G401.6 (cell line): ENCODE measurements around the gene PEAR1.

Experiments used
- FAIRE-seq: peaks from 2 replicates; lab custom pipeline; 2012; peaks lifted over from hg19 to GRCh38; lab: Jason Lieb, UNC

The PEAR1 gene

DNA sequence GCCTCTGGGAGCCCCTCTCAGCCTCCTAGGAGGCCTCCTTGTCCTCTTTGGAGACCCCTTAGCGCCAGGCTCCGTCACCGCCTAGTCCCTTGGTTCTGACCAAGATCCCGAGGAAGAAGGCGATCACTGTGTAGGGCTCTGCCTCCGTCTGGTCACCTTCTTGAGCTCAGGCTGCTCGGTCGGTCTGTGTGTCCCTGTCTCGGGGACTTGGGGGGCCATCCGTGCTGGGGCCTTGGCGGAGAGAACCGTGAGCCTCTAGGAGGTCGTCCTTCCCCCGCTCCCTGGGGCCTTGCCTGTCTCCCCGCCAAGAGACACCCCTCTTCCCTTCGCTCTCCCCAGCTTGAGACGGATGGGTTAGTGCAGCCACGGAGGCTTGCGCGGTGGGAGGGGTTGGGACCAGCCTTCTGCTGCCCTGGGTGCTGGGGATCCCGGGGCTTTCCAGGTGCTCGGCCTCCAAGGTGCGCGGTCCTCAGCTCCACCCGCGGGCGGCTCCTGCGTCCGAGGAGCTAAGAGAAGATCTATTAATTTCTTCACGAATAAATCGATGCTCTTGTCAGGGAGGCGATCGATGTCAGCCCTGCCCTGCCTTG is 33.9 kb upstream of the PEAR1 start:
- FAIRE-seq, result no peak

DNA sequence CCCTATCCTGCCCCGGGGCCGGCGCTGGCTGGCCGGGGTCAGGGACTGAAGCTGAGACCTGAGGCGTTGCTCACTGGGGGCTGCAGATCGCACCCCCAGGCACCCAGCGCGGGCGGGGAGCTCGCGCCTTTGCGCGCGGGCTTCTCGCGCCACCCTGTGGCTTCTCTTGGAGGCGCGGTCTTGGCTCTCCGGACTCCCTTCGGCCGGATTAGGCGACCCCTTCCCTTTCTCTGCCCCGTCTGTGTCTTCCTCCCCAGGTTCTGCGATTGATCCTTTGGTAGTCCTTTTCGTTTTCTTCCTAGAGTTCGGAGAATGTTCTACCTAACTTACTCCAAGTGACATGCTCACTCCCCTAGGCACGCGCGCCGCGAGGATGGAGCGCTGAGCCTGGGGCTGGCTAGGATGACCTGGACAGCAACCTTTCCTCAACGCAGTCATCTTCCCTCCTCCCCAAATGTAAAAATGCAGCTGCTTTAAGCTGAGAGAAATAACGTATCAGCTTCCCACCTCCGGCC is 33.3 kb upstream of the PEAR1 start:
- FAIRE-seq, result no peak

DNA sequence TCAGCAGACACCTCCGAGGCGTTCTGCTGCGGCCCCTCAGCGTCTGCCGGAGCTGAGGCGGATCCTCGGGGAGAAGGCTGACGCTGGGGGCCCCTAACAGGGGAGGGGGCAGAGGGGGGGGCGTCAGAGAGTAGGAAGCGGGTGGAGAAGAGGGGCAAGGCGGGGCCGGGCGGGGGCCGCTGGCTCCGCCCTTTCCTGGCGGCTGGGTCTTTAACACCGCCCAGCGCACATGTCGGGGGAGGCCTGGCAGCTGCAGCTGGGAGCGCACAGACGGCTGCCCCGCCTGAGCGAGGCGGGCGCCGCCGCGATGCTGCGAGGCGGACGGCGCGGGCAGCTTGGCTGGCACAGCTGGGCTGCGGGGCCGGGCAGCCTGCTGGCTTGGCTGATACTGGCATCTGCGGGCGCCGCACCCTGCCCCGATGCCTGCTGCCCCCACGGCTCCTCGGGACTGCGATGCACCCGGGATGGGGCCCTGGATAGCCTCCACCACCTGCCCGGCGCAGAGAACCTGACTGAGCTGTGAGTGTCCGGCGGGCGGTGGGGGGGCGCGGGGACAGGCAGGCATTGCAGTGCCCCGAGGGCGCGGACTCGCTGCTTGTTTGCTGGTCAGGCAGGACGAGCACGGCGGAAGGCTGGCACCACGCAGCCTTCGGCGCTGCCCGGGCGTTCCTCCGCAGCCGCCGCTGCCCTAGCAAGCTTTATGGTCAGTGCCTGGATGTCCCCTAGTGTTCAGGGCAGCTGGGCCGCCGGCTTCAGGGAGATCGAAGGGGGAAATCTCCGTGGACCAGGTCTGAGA is 32.7 kb upstream of the PEAR1 start, which contains the start of gene NTRK1:
Gene NTRK1 (plus strand): TSS at position 238 of the 796 bp plus-strand sequence. CDS start 70 bp downstream, at position 308.
- no peak for FAIRE-seq

DNA sequence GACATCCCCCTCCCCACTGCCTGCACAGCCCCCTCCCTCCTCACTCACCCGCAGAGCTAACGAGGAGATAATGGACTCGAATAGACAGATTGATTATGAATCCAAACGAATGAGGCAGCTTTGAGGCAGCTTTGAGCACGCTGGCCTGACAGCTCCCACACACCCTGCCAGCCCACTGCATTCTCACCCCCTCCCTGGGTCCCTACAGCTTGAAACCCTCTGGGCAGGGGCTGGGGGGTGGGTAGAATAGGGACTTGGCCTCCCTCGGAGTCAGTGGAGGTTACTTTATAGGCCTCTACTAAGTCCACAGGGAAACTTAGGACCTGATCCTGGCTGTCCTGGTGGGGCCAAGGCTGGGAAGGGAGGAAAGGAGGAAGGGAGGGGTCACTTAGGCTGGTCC is 30.9 kb upstream of the PEAR1 start:
- FAIRE-seq, result no peak

DNA sequence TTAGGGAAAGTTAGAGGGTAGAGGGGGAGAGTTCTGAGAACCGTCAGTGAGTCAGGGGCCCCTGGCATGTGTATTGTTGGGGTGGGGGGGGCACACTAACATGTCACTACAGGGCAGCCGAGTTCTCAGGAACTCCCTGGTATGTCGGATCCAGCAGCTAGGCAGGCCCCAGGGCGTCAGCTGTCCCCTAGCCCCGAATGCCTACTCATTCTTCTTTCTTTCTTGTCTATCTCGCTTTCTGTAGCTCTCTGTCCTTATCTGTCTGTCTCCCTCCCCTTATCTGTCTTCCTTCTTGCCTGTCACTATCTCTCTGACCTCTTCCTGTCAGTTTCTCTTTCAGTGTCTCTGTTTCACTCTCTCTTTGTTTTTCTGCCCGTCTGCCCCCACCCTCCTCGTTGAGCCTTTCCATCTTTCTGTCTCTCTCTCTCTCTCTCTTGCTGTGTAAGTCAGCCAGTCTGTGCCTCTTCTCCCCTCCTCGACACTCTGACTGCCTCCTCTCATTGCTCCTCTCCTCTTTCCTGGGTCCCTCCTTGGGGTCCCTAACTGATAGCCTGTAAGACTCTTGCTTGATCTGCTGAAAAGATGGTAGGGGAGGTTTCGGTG is 30.4 kb upstream of the PEAR1 start:
- no peak for FAIRE-seq

DNA sequence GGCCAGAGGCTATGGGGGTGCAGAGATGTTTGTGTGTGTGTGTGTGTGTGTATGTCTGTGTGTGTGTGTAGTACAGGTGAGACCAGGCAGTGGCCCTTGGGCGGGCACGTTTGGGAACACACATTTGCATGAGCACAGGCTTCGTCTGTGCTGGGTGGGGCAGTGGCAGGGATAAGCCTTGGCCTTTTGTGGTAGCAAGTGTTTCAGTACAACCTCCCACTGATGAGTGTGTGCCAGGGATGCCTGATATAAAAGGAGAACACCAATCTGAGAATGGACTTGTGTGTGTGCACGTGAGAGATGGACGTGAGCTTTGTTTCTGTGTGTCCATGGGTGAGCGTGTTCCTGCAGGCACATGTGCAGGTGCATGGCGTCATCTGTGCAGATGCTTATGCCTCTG is 29.9 kb upstream of the PEAR1 start:
- no peak for FAIRE-seq

DNA sequence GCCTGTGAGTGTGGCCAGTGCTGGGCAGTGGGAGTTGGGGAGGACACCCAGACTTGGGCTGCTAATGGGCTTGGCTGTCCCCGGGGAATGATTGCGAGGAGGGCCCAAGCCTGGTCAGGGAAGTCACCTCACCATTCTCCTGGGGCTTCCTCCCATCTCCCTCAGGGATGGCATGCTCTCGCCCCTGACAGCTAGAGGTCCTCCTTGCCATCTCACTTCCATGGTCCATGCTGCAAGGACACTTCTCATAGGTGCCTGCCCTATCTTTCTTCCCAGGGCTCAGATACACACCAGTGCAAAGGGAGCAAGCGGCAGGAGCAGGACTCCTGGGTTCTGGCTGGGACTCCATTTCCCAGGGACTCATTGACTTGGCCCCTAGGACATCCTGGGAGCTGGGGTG is 28.7 kb upstream of the PEAR1 start:
- FAIRE-seq, result no peak

DNA sequence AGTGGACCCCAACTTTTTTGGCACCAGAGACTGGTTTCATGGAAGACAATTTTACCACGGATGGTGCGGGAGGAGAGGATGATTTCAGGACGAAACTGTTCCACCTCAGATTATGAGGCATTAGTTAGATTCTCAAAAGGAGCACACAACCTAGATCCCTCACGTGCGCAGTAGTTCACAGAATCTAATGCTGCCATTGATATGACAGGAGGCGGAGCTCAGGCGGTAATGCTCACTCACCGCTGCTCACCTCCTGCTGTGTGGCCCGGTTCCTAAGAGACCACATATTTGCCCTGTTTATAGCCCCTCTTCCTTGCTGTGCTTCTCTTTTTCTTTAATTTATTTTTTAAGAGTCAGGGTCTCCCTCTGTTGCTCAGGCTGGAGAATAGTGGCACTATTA is 28.3 kb upstream of the PEAR1 start:
- FAIRE-seq, result no peak

DNA sequence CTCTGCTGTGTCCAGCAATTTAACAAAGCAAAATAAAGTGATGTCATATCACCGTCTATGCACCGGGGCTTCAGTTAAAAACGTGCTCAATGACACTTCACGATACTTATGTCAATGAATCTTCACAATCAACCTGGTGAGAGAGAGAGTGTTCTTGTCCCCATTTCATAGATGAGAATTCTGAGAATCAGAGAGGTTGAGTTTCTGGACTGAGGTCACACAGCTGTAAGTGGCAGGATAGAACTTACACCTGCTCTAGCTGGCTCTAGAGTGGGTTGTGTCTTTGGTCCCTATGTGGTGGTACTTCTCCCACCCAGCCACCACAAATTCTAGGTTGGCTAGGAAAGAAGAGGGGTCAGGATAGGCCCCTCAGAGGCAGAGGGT is 27.7 kb upstream of the PEAR1 start:
- FAIRE-seq, result no peak

DNA sequence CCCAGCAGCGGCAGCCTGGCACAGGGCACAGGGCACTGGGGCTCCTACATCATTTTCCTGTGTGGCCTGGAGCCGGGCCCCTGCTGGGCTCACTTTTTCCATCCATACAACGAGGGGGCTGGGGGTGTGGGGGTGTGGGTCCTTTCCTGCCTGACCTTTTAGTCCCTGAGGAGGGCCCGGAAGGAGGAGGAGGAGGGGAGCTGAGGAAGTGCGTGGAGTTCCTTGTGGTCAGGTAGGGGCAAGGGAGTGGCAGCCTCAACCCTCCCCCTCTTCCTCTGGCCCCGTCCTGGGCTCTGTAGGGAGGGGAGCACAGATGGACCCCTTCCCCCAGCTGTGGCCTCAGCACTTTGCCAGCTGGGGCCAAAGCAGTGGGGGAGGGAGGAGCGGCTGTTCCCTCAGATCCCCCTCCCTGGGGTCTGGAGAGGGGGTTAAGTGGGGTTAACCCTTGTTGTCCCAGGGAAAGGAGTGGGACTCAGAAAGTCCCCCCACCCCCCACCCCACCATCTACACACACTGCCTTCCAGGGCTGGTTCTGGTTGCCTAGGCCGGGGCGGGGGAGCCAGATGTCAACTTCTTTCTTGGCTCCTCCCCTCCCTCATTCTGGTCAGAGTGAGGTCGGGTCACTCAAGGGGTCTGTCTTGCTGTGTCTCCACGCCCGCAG is 27.1 kb upstream of the PEAR1 start:
- no peak for FAIRE-seq

DNA sequence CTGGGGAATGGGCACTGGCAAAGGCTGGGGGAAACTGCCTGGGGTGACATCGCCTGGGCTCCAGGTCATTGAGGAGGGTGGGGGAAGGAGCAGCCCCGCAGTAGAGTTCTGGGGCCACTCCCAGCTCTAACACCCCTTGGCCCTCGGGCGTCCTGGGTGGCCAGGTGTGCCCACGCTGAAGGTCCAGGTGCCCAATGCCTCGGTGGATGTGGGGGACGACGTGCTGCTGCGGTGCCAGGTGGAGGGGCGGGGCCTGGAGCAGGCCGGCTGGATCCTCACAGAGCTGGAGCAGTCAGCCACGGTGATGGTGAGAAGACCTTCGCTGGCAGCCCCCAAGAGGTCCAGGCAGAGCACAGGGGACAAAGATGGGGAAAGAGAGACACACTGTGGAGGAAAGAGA is 25.2 kb upstream of the PEAR1 start:
- FAIRE-seq, result no peak

DNA sequence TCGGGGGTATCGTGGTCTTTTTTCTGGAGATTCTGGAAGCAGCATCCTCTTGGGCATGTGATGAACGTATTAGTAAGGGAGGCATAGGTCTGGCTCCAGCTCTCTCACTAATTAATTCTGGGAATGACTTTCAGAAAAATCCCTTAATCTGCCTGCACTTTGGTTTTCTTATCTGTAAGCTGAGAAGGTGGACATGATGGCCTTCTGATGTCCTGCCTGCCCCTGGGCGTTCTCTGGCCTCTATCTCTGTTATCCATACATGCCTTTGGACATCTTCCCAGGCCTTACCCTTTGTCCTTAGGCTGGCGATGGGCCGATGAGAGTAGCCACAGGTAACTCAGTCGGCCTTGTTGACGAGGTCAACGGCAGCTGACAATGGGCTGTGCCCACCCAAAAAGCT is 24.1 kb upstream of the PEAR1 start:
- no peak for FAIRE-seq

DNA sequence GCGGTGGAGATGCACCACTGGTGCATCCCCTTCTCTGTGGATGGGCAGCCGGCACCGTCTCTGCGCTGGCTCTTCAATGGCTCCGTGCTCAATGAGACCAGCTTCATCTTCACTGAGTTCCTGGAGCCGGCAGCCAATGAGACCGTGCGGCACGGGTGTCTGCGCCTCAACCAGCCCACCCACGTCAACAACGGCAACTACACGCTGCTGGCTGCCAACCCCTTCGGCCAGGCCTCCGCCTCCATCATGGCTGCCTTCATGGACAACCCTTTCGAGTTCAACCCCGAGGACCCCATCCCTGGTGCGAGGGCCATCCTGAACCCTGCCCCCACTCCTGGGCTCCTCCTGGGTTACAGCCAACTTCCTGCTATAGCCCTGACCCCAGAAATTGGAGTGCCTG is 19.9 kb upstream of the PEAR1 start:
- no peak for FAIRE-seq

DNA sequence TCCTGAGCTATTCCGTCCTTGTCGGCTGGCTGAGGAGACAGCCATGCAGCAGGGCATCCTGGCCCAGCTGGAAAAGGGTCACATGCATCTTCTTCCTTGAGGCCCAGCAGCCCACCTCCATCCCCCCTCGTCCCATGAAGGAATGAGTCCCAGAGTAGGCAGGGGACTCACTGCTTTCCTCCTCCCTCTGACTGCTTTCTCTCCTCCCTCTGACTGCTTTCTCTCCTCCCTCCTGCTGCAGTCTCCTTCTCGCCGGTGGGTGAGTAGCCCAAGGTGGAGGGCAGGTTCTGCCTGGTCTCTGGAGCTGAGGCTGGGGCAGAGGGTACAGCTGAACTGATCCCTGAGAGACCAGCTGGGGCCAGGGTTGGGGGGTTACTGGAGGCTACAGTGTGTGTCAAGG is 19.4 kb upstream of the PEAR1 start:
- no peak for FAIRE-seq

DNA sequence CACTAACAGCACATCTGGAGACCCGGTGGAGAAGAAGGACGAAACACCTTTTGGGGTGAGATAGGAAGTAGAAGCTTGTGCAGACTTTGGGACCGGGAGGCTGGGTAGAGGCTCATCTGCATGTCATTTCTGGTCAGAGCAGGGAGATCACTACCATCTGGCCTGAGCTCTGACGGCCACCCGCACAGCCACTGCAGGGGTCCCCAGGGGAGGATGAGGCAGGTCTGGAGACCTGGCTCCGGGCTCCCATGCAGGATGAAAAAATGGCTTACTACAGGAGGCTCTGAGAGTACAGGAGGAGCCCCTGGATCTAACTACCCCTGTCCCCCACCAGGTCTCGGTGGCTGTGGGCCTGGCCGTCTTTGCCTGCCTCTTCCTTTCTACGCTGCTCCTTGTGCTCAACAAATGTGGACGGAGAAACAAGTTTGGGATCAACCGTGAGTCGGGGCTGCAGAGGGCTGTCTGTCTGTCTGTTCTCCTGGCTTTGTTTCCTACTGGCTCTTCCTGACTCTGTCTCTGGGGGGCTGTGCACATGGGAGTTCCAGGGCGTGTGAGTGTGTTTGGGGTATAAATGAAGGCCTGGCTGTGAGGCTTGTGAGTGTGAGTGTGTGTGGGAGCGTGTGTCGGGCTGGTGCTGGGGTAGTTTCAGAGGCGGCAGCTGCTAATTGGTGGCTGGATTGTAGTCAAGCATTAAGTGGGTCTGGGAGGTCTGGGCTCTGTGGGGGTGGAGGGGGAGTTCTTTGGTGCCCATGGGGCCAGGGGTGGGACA is 18.8 kb upstream of the PEAR1 start:
- FAIRE-seq, result no peak

DNA sequence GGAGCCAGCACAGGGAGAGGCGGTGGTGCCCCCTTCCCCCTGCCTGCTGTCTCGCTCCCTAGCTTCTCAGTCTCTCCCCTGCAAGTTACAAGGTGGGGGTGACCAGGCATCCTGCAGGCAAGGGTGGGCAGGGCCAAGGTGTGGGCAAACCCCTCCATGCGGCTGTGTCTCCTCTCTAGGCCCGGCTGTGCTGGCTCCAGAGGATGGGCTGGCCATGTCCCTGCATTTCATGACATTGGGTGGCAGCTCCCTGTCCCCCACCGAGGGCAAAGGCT is 18.2 kb upstream of the PEAR1 start:
- no peak for FAIRE-seq

DNA sequence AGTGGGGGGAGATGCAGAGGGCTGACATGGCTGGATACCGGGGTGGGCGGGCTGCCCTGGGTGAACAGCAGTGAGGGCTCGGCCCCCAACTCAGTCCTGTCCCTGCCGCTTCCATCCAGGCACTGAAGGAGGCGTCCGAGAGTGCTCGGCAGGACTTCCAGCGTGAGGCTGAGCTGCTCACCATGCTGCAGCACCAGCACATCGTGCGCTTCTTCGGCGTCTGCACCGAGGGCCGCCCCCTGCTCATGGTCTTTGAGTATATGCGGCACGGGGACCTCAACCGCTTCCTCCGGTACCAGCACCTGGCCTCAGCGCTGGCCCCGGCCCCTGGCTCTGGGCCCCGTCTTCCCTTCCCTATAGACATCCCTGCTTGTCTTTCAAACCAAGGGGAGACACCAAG is 17.2 kb upstream of the PEAR1 start:
- FAIRE-seq, result no peak

DNA sequence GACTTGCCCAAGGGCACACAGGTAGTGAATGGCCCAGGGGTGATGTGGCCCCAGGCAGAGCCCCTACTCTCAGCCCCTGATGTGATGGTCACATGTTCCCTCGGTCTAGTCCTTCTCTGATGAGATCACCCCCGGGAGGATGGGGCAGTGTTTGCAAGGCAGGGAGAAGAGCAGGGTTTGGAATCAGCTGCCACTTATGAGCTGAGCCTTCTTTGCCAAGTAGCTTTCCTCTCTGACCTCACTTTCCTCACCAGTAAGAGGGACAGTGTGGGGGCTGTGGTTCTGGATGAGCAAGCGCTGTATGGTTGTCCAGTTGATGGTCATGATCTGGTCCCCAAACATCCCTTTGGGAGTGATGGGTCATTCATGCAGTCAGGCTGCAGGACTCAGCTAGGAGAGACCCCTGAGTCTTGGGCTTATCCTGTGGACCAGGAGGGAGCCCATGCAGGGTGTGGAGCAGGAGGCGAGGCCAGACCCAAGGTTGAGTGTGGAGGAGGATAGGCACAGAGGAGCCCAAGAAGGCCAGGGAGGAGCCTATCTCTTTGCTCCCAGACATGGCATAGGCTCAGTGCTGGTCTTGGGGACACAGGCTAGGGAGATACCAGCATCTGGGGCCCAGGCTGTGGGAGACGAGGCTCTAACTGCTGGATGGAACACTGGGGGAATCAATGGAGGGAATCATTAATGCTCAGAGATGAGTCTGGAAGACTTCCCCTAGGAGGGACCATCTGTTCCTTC is 15.9 kb upstream of the PEAR1 start:
- no peak for FAIRE-seq

DNA sequence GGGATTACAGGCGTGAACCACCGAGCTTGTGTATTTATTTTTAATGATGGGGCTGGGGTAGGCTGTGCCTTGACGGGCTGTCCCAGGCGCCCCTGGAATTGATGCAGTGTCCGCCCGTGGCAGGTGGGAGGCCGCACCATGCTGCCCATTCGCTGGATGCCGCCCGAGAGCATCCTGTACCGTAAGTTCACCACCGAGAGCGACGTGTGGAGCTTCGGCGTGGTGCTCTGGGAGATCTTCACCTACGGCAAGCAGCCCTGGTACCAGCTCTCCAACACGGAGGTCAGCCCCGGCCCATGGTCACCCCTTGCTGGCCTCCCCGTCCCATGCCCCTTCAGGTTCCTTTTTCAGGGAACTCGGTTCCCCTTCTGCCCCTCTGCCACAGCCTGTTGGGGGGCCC is 13.6 kb upstream of the PEAR1 start:
- FAIRE-seq, result no peak

DNA sequence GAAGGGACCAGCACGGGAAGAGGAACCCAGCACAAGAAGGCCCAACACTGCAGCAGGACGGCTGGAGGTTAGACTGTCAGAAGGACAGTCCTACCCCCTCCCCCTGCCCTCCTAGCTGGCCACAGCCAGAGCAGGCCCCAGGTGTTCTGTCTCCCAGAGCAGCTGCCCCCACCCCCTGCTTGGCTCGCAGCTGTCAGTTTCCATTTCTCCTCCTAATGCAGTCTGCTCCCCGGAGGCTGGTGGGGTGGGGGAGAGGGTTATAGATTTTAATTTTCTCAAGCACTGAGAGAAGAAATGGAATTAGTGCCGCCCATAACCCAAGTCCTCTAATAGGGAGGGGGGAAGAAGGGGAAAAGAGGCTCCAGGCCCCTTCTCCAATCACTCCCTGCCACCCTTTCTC is 13.0 kb upstream of the PEAR1 start:
- FAIRE-seq, result no peak

DNA sequence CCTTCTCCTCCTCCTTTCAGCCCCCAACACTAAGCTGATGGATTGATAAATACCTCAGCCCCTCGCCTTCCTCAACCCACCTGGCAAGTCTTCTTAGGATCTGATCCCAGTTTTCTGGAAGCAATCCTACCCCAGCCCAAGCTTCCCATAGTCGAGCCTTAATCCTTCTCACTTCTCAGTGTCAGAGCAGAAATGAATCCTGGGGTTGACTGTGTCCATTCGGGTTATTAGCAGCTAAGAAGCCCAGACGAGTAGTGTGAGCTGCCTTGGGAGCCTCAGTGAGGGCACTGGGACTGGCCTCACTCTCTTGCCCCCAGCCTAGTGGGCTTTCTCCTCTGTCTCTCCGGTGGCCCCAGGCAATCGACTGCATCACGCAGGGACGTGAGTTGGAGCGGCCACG is 12.4 kb upstream of the PEAR1 start:
- no peak for FAIRE-seq

DNA sequence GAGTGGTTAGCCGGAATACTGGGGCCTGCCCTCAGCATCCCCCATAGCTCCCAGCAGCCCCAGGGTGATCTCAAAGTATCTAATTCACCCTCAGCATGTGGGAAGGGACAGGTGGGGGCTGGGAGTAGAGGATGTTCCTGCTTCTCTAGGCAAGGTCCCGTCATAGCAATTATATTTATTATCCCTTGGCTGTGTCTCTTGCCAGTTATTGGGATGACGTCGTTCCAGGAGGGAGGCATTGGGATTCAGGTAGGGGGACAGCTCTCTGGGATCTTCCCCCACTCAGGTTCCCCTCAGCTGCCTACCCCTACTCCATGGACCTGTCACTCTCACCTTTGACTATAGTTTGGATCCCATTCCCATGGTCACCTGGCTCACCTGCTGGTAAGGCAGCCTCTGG is 11.9 kb upstream of the PEAR1 start:
- no peak for FAIRE-seq
